ENCODE results near the gene S100A3.

The S100A3 gene

DNA sequence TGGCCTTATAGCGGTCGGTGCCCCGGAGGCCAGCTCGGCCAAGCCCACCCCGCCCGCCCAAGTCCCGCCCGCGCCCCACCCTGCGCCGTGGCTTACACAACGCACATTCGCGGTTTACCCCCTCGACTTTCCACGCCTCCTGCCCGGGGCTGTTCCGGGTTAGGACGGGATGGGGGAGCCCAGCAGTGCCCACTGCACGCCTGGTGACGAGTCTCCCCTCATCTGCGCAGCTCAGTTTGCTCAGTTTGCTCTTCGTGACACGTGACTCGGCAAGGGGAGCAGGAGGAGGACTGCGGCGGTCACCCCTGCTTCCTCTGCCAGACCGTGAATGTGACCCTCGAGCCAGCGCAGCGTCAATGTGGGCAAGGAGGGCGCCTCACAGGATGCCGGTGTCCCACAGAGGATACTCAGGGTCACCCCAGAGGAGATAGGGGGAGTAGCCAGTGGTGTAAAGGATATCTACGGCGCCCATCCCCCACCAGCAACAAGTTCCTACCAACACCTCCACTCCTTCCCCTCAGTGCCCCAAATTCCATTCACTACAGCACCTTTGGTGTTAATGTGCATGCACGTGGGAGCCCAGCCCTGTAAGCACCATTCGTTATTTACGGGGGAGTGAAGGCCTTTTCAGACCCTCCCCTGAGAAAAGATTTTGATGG lies 12.9 kb downstream of the S100A3 start:
- Histone ChIP-seq H3K36me3 (no peaks in the 10 kb centered on the region), H3K4me3 (peak overlapping the region; percentile 60)

DNA sequence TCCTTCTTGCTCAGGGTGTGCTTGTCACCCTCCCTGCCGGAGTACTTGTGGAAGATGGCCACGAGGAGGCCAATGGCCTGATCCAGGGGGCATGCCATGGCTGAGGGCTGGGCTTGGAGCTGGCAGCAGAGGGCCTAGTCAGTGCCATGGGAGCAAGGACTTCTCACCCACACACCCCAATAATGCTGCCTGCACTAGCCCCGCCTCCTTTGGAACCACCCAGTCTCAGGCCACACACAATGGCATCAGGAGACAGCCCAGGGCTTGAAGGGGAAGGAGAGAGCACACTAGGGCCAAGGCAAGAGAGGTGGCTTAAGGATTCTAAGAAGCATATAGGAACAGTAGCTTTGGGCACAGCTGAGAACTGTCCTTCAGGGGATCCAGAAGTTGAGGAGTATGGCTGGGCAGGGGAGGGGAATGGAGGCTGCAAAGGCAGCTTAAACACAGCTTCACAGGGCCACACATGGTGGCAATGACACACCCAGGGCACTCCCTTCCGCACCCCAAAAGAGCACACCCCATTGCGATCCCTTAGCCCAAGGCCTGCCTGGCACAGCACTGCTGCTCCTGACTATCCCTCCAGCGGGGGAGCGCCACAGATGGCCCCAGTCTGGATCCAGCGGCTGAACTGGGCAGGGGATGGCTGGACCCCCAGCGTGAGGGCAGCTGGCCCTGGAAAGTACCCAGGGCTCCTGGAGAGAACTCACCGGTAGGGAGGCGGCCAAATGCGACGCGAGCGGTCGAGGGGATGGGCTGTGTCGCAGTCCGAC lies 13.6 kb downstream of the S100A3 start, which contains the start of gene S100A6:
TSS of gene S100A6 (minus strand) at position 750 of the 770 bp plus-strand sequence. CDS start at position 98, 652 bp downstream.
- H3K27ac ChIP-seq, result peak within 1 kb of the TSS; percentile 62; the same call in 1 of the 2 replicates
- H3K9me3 ChIP-seq, result no peaks in the 10 kb centered on the region
- H4K20me1 ChIP-seq, result no peaks in the 10 kb centered on the region
- H3K27me3 ChIP-seq, result peaks cover 20% of the 10 kb centered on the region
- H3K4me3 ChIP-seq, result peak within 1 kb of the TSS; percentile 60
- H3K4me2 ChIP-seq, result peak within 1 kb of the TSS; percentile 91
- no peaks in the 10 kb centered on the region for H3K36me3 ChIP-seq
- TF ChIP-seq Cebpa-rat (IDR thresholded peaks at IDR 0.05), result no peak
- H3K9ac ChIP-seq, result peak within 1 kb of the TSS; percentile 62
- H3K4me1 ChIP-seq, result peaks cover 50% of the 10 kb centered on the region

More for the DNA sequence above, 12.9 kb downstream of the S100A3 start:
- peak overlapping the region; percentile 62 for H3K9ac ChIP-seq
- H4K20me1 ChIP-seq, result no peaks in the 10 kb centered on the region
- peak overlapping the region; percentile 91 for H3K4me2 ChIP-seq
- no peak for TF ChIP-seq Cebpa-rat (IDR thresholded peaks at IDR 0.05)
- peaks cover 20% of the 10 kb centered on the region for H3K27me3 ChIP-seq
- peaks cover 57% of the 10 kb centered on the region for H3K4me1 ChIP-seq
- H3K9me3 ChIP-seq, result no peaks in the 10 kb centered on the region
- H3K27ac ChIP-seq, result peak overlapping the region; percentile 62; the same call in 1 of the 2 replicates

DNA sequence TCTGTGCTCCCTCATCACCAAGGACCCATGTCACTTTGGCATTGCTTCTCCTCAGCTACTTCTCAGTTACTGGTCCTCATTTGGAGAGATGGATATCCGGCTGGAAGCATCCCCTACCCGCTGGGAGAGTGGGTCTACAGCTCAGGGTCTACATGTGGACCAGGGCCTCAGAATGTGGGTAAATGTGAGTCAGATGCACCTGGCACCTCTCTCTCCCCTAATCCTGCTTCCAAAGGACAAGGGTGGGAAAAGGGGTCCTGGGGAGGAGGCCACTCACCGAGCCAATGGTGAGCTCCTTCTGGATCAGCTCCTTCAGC lies 14.2 kb downstream of the S100A3 start:
- Histone ChIP-seq H3K27ac (no peak overlapping the region), H3K36me3 (no peaks in the 10 kb centered on the region), H3K9me3 (no peaks in the 10 kb centered on the region), H3K4me2 (peak overlapping the region; percentile 91; the same call in 1 of the 2 replicates), H3K4me3 (no peak overlapping the region), H4K20me1 (no peaks in the 10 kb centered on the region), H3K9ac (no peak overlapping the region), H3K4me1 (peaks cover 45% of the 10 kb centered on the region), H3K27me3 (peaks cover 20% of the 10 kb centered on the region)
- no peak for TF ChIP-seq Cebpa-rat (IDR thresholded peaks at IDR 0.05)

DNA sequence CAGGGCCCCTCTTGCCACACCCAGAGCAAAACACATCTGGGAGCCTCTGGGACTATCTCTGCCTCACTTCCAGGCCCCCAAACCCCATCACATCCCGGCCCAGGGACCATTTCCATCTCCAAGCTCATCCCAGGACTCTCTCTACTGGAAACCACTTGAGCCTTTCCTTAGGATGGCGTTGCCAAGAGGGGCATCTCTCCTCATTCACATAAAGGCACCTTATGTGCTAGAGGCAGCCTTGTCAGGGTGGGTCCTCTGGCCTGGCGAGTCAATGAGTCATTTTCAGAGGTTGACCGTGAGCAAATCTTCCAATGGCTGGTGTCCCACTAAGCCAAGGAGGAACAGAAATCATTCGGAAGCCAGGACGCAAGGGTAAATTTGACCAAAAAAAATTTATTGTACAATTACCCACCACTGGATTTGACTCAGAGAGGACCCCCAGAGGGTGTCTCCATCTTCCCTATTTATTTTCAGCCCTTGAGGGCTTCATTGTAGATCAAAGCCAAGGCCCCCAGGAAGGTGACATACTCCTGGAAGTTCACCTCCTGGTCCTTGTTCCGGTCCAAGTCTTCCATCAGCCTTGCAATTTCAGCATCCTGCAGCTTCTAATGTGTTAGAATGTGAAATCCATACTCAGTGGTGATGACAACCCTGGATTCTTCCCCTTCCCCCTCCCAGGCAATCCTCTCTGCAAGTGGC lies 14.7 kb downstream of the S100A3 start:
- Histone ChIP-seq H3K9ac (no peak overlapping the region), H3K27me3 (peaks cover 20% of the 10 kb centered on the region), H3K4me3 (no peak overlapping the region), H4K20me1 (no peaks in the 10 kb centered on the region), H3K4me2 (no peak overlapping the region), H3K36me3 (no peaks in the 10 kb centered on the region), H3K9me3 (no peaks in the 10 kb centered on the region), H3K27ac (no peak overlapping the region), H3K4me1 (peaks cover 40% of the 10 kb centered on the region)
- no peak for TF ChIP-seq Cebpa-rat (IDR thresholded peaks at IDR 0.05)

DNA sequence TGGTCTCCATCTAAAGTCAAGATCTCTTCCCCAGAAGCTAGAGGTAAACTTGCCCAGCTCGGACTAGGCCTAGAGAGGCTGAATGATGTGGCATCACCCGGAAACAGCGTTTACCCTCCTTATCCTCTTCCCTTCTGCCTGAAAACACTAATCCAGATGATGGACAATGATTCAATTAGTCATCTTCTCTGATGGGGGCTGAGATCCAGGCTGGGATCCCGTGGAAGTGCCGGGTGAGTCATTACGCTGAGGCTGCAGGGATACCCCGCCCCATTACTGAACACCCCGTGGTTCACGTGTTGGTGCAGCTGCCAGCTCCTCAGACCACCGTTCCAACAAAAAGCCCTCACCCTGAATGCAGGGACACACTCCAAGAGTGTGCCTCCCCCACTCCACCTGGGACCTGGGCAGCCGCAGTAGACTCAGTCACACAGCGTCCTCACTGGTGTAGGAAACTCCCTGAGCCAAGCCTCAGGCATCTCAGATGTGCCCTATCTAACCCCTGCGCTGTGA lies 15.3 kb downstream of the S100A3 start:
- Histone ChIP-seq H4K20me1 (no peaks in the 10 kb centered on the region), H3K4me1 (peaks cover 40% of the 10 kb centered on the region), H3K27ac (no peak overlapping the region), H3K4me3 (no peak overlapping the region), H3K9me3 (no peaks in the 10 kb centered on the region), H3K36me3 (no peaks in the 10 kb centered on the region), H3K4me2 (0 out of 2 replicates have a peak overlapping the region, but pooled peaks have one; percentile 58), H3K27me3 (peaks cover 20% of the 10 kb centered on the region), H3K9ac (no peak overlapping the region)
- TF ChIP-seq Cebpa-rat (IDR thresholded peaks at IDR 0.05), result no peak

GRCh38 chr1:153532769-153533599 lies 16.1 kb downstream of the S100A3 start:
- Histone ChIP-seq H3K4me3 (no peak overlapping the region), H3K27me3 (peaks cover 20% of the 10 kb centered on the region), H3K9ac (no peak overlapping the region), H3K4me2 (peak overlapping the region; percentile 58), H3K27ac (no peak overlapping the region), H4K20me1 (no peaks in the 10 kb centered on the region), H3K9me3 (no peaks in the 10 kb centered on the region), H3K36me3 (no peaks in the 10 kb centered on the region), H3K4me1 (peaks cover 40% of the 10 kb centered on the region)
- no peak for TF ChIP-seq Cebpa-rat (IDR thresholded peaks at IDR 0.05)

DNA sequence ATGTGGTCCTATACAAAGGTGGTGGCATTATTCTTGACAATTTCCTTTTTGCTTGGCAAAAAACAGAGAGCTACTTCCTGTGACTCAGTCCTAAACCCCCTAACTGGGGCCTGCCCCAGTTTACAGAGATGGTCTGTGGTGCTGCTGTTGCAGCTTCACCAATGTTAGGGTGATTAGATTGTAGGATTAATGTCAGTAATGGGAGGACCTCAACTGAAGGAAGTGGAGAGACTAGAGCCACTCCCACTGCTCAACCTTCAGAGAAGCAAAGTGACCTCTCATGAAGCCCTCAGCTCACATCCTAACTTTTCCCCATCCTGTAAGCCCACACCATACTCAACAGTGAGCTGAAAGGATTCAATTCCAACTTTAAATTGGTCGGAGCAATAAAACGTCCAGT lies 16.9 kb downstream of the S100A3 start:
- Histone ChIP-seq H3K9ac (no peak overlapping the region), H3K9me3 (no peaks in the 10 kb centered on the region), H4K20me1 (no peaks in the 10 kb centered on the region), H3K27ac (no peak overlapping the region), H3K4me2 (peak overlapping the region; percentile 58), H3K27me3 (peaks cover 20% of the 10 kb centered on the region), H3K4me1 (peaks cover 40% of the 10 kb centered on the region), H3K36me3 (no peaks in the 10 kb centered on the region), H3K4me3 (no peak overlapping the region)
- TF ChIP-seq Cebpa-rat (IDR thresholded peaks at IDR 0.05), result no peak

GRCh38 chr1:153531638-153532037 lies 17.4 kb downstream of the S100A3 start:
- no peak overlapping the region for H3K9ac ChIP-seq
- H3K27ac ChIP-seq, result no peak overlapping the region
- H3K4me1 ChIP-seq, result peaks cover 36% of the 10 kb centered on the region
- no peak for TF ChIP-seq Cebpa-rat (IDR thresholded peaks at IDR 0.05)
- no peaks in the 10 kb centered on the region for H3K9me3 ChIP-seq
- no peak overlapping the region for H3K4me3 ChIP-seq
- peaks cover 16% of the 10 kb centered on the region for H3K27me3 ChIP-seq
- H3K36me3 ChIP-seq, result no peaks in the 10 kb centered on the region
- H3K4me2 ChIP-seq, result peak overlapping the region; percentile 58; the same call in 1 of the 2 replicates
- no peaks in the 10 kb centered on the region for H4K20me1 ChIP-seq

- H3K4me1 ChIP-seq, result peaks cover 11% of the 10 kb centered on the region
- H3K4me3 ChIP-seq, result no peak overlapping the region
- H3K36me3 ChIP-seq, result no peaks in the 10 kb centered on the region
- no peaks in the 10 kb centered on the region for H3K27me3 ChIP-seq
- H3K9me3 ChIP-seq, result no peaks in the 10 kb centered on the region
- H3K9ac ChIP-seq, result no peak overlapping the region
- H3K27ac ChIP-seq, result no peak overlapping the region
- H4K20me1 ChIP-seq, result no peaks in the 10 kb centered on the region
- H3K4me2 ChIP-seq, result no peak overlapping the region
- no peak for TF ChIP-seq Cebpa-rat (IDR thresholded peaks at IDR 0.05)
Observed at GRCh38 chr1:153527683-153528040, 21.4 kb downstream of the S100A3 start.
